HepG2 (cell line): ENCODE results near the gene FCRL2. TPM values are rescaled to one million over a fixed set of nuclear protein-coding genes. Genes with fewer than 3 reads are reported as not detected.

Experiments used
- ATAC-seq: fragments of 200-7000 bp; cut with Tn5 transposase; 3 replicates; pipeline ENCODE4 v1.9.1; 2020; ENCODE audit warnings: mild to moderate bottlenecking, moderate library complexity
- BruUV-seq: library from RNA; stranded (reverse); fragments of 400-500 nt; replicated peaks from 2 replicates; lab custom pipeline; 2021; lab: Mats Ljungman, UMichigan
- CTCF ChIA-PET: fragments of 300-600 bp; formaldehyde crosslinking; extraction: SDS; loops from one replicate; lab custom pipeline; 2021; ENCODE audit warnings: low total read pairs, inconsistent platforms, low intra/inter-chr PET ratio; lab: Yijun Ruan, JAX
- POLR2A ChIA-PET: fragments of 350-600 bp; sonication (Branson Sonifier 250); formaldehyde crosslinking; loops from one replicate; lab custom pipeline; 2020; ENCODE audit warnings: antibody characterized with exemption, inconsistent platforms; lab: Yijun Ruan, JAX
- DNase-seq: peaks from one replicate; pipeline ENCODE4 v3.0.0-alpha.2; 2015; ENCODE audit warnings: low spot score
- FAIRE-seq: peaks from 3 replicates; lab custom pipeline; 2011; peaks lifted over from hg19 to GRCh38; lab: Jason Lieb, UNC
- H2AFZ ChIP-seq: one replicate; pipeline ENCODE4 v1.6.1; 2011; ENCODE audit warnings: low read length, inconsistent platforms
- H3K27ac ChIP-seq: fragments of 300-600 bp; 3 replicates; pipeline ENCODE4 v1.8.0; 2011; ENCODE audit warnings: mixed run types, mild to moderate bottlenecking, mixed read lengths, low read length, inconsistent platforms; ENCODE audit not compliant: insufficient read depth; ENCODE audit errors: extremely low read length
- H3K27me3 ChIP-seq, 2 experiments: fragments of 200-600 bp in 1 of 2; 2 replicates in 1 of 2; 3 replicates in 1 of 2; pipeline versions ENCODE4 v1.6.0 to v1.8.0; 2011; ENCODE audit warnings: low read length in 2 of 2, mild to moderate bottlenecking in 2 of 2, moderate library complexity in 2 of 2, inconsistent platforms in 1 of 2; ENCODE audit not compliant: insufficient read depth in 2 of 2, control insufficient read depth in 1 of 2
- H3K36me3 ChIP-seq, 2 experiments: fragments of 200-600 bp in 1 of 2; replicated peaks in 1 of 2; 2 replicates in 1 of 2; 3 replicates in 1 of 2; pipeline versions ENCODE4 v1.5.1 to v1.8.0; 2011; ENCODE audit warnings: low read length in 2 of 2, inconsistent platforms in 1 of 2; ENCODE audit not compliant: insufficient read depth in 2 of 2, control insufficient read depth in 1 of 2
- H3K4me1 ChIP-seq: 2 replicates; pipeline ENCODE4 v1.5.1; 2012; ENCODE audit warnings: low read length, inconsistent platforms; ENCODE audit not compliant: insufficient read depth
- H3K4me2 ChIP-seq: 2 replicates; pipeline ENCODE4 v1.6.0; 2011; ENCODE audit warnings: low read depth, low read length, inconsistent platforms
- H3K4me3 ChIP-seq, 3 experiments: fragments of 200-600 bp in 1 of 3; sonication (generic), shearing (Covaris generic) in 1 of 3; replicated peaks in 1 of 3; 2 replicates each; pipeline ENCODE4 v1.5.1; 2011 to 2016; ENCODE audit warnings: low read length in 3 of 3, inconsistent platforms in 2 of 3, low read depth in 2 of 3, mild to moderate bottlenecking in 2 of 3, control low read depth in 1 of 3, mixed read lengths in 1 of 3; ENCODE audit not compliant: insufficient read depth in 1 of 3
- H3K79me2 ChIP-seq: one replicate; pipeline ENCODE4 v1.6.1; 2011; ENCODE audit warnings: low read length, inconsistent platforms; ENCODE audit not compliant: insufficient read depth
- H3K9ac ChIP-seq: 2 replicates; pipeline ENCODE4 v1.6.0; 2011; ENCODE audit warnings: mild to moderate bottlenecking, low read depth, low read length, inconsistent platforms; ENCODE audit not compliant: insufficient read depth
- H3K9me3 ChIP-seq: 2 replicates; pipeline ENCODE4 v1.5.1; 2012; ENCODE audit warnings: mild to moderate bottlenecking, low read length
- H4K20me1 ChIP-seq: 2 replicates; pipeline ENCODE4 v1.6.0; 2011; ENCODE audit warnings: inconsistent platforms, mild to moderate bottlenecking, low read length, moderate library complexity; ENCODE audit not compliant: insufficient read depth
- BCL6 ChIP-seq: IDR thresholded peaks from 2 replicates; pipeline ENCODE4 v1.6.1; 2016; ENCODE audit warnings: missing genetic modification reagents, missing compliant biosample characterization
- CCDC6 ChIP-seq: sonication (generic); formaldehyde crosslinking; IDR thresholded peaks from 2 replicates; pipeline ENCODE4 v1.8.1; 2022; ENCODE audit warnings: mild to moderate bottlenecking, missing genetic modification reagents, moderate library complexity
- JUNB ChIP-seq: sonication (generic); formaldehyde crosslinking; IDR thresholded peaks from 2 replicates; pipeline ENCODE4 v1.8.0; 2022; ENCODE audit warnings: missing genetic modification reagents, mild to moderate bottlenecking, borderline replicate concordance
- RFX3 ChIP-seq: IDR thresholded peaks from 2 replicates; pipeline ENCODE4 v1.6.1; 2016; ENCODE audit warnings: missing biosample characterization, missing genetic modification reagents
- RXRB ChIP-seq: IDR thresholded peaks from 2 replicates; pipeline ENCODE4 v1.6.1; 2016; ENCODE audit warnings: borderline replicate concordance, missing genetic modification reagents, missing compliant biosample characterization
- TBX3 ChIP-seq: fragments of 450-650 bp; IDR thresholded peaks from 2 replicates; pipeline ENCODE4 v1.6.1; 2017; ENCODE audit warnings: antibody characterized with exemption, mild to moderate bottlenecking, inconsistent platforms, borderline replicate concordance
- ZBTB7A ChIP-seq: sonication (generic); formaldehyde crosslinking; IDR thresholded peaks from 2 replicates; pipeline ENCODE4 v1.8.0; 2022; ENCODE audit warnings: mild to moderate bottlenecking, missing genetic modification reagents
- ZC3H13 ChIP-seq: sonication (generic); formaldehyde crosslinking; IDR thresholded peaks from 2 replicates; pipeline ENCODE4 v1.8.1; 2023; ENCODE audit warnings: mild to moderate bottlenecking, missing genetic modification reagents, moderate library complexity
- ZC3H4 ChIP-seq: sonication (generic); formaldehyde crosslinking; IDR thresholded peaks from 2 replicates; pipeline ENCODE4 v1.4.0; 2020; ENCODE audit warnings: missing genetic modification reagents, borderline replicate concordance
- ZFP36 ChIP-seq: fragments of 150-350 bp; IDR thresholded peaks from 2 replicates; pipeline ENCODE4 v1.6.1; 2018; ENCODE audit warnings: borderline replicate concordance, low read length, low read depth; ENCODE audit not compliant: partially characterized antibody
- ZFP36L2 ChIP-seq: sonication (generic); formaldehyde crosslinking; IDR thresholded peaks from 2 replicates; pipeline ENCODE4 v1.4.0; 2020; ENCODE audit warnings: missing genetic modification reagents
- ZNF20 ChIP-seq: sonication (generic); formaldehyde crosslinking; IDR thresholded peaks from 2 replicates; pipeline ENCODE4 v1.4.0; 2020; ENCODE audit warnings: mild to moderate bottlenecking, moderate library complexity, missing genetic modification reagents
- ZNF329 ChIP-seq: sonication (generic); formaldehyde crosslinking; IDR thresholded peaks from 2 replicates; pipeline ENCODE4 v1.9.0; 2021; ENCODE audit warnings: low read depth, mild to moderate bottlenecking, missing genetic modification reagents
- ZNF44 ChIP-seq: sonication (generic); formaldehyde crosslinking; IDR thresholded peaks from 2 replicates; pipeline ENCODE4 v1.5.1; 2020; ENCODE audit warnings: mild to moderate bottlenecking, missing genetic modification reagents
- ZNF446 ChIP-seq: sonication (generic); formaldehyde crosslinking; IDR thresholded peaks from 2 replicates; pipeline ENCODE4 v1.5.0; 2020; ENCODE audit warnings: mild to moderate bottlenecking, missing genetic modification reagents
- ZNF577 ChIP-seq: sonication (generic); formaldehyde crosslinking; IDR thresholded peaks from 2 replicates; pipeline ENCODE4 v1.4.0; 2020; ENCODE audit warnings: mild to moderate bottlenecking, low read depth, missing genetic modification reagents, borderline replicate concordance
- ZSCAN5A ChIP-seq: sonication (generic); formaldehyde crosslinking; IDR thresholded peaks from 2 replicates; pipeline ENCODE4 v1.8.0; 2022; ENCODE audit warnings: mild to moderate bottlenecking, missing genetic modification reagents, borderline replicate concordance
- WGBS: methylation state at CpG from one replicate; pipeline ENCODE4 v1.1.6; 2017; ENCODE audit warnings: low lambda C conversion rate; 5-methylcytosine and 5-hydroxymethylcytosine counted together
- in situ Hi-C: cut with HindIII; loops from 2 replicates; pipeline ENCODE4 v1.10.0; 2017; ENCODE audit warnings: low pct_unique_long_range_greater_than_20kb; ENCODE audit not compliant: extremely low pct_ligation_motif_present
- intact Hi-C: fragments of 100-400 bp; cut with micrococcal nuclease; formaldehyde crosslinking; loops from one replicate; pipeline ENCODE4 v1.10.0; 2022; ENCODE audit not compliant: unreplicated experiment
- polyA plus RNA-seq, 8 experiments: library from polyadenylated mRNA; depleted of rRNA in 3 of 8; stranded (reverse) in 7 of 8; unstranded in 1 of 8; fragments of >200 nt; fragmentation: Illumina TruSeq in 4 of 8; extraction: Trizol in 4 of 8; gene quantifications; 2 replicates each; pipeline versions ENCODE4 v1.2.1 to v1.2.3, GENCODE V29; 2011 to 2016; ENCODE audit warnings: low read depth in 4 of 8, missing spikeins in 1 of 8, mixed read lengths in 1 of 8; ENCODE audit not compliant: insufficient read depth in 1 of 8
- total RNA-seq, 5 experiments: library from RNA; depleted of rRNA; stranded (reverse); fragments of >200 nt; fragmentation: Illumina TruSeq; extraction: Trizol; gene quantifications; 2 replicates each; pipeline ENCODE4 v1.2.3, GENCODE V29; 2016; ENCODE audit warnings: low read depth in 1 of 5
- TF ChIP-seq, protein P1 (sequence below): sonication (generic); IDR thresholded peaks from 2 replicates; pipeline ENCODE4 v1.6.1; 2016; ENCODE audit warnings: low read depth, borderline replicate concordance

The FCRL2 gene
- total and polyA plus RNA-seq, 2 of the 13 experiments (the other 11 are each of a cell fraction or from before 2014, with no cell fraction given): not detected

DNA sequence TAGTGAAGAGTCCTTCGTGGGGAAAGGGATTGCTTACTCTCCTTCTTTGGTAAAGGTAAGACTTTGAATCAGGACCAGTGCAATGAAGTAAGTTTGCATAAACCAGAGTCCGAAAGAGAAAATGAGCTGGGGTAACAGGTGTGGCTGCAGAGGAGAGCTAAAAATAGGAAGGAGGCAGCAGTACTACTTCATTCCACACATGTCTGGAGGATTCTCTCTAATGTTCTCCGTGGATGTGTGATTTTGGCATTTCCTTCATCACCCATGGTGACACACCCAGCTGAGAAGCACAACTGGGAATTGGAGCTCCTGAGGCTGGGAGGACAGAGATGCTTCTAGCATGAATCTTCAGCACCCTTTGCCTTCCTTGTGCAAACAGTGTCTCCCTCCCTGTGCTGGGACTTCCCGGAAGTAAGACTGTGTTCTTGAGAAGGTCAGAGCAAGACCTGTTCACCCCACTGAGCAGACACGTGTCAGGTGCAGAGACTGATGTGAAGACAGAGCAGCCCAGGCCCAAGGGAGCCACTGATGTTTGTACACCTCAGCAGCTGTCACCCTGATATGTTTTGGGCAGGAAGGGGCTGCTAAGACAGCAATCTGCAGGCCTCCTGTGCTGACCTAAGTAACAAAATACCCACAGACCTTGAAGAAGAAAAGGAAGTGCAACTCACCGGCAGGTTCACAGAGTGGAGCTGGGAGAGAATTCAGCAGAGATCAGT is 29.7 kb upstream of the FCRL2 start:
- H3K27me3 ChIP-seq: no peaks in the 10 kb centered on the region
- H3K9ac ChIP-seq: no peak overlapping the region
- in situ Hi-C loops: loop anchor here (10.0 kb wide), 1 partner anchor 62 kb away; no protein-coding TSS in a partner anchor
- peaks cover 5% of the 10 kb centered on the region; the same call in 1 of the 2 replicates for H3K9me3 ChIP-seq
- H2AFZ ChIP-seq: no peak overlapping the region
- H3K36me3 ChIP-seq: no peaks in the 10 kb centered on the region
- BruUV-seq: no TSS peak
- intact Hi-C loops: no loop called here
- FAIRE-seq (no peak), DNase-seq (no peak), ATAC-seq (no peak)
- TF ChIP-seq ZNF577 (CRISPR knock-in tag) (no peak), ZNF44 (CRISPR knock-in tag) (no peak), TBX3 (no peak)
- 2% methylated on average over 5 of the region's 6 CpGs for WGBS
- ChIA-PET CTCF (no interaction called here), POLR2A (no interaction called here)
- no peak overlapping the region for H3K27ac ChIP-seq
- H3K79me2 ChIP-seq: no peaks in the 10 kb centered on the region
- H3K4me3 ChIP-seq: no peak overlapping the region
- no peaks in the 10 kb centered on the region for H4K20me1 ChIP-seq
- no peaks in the 10 kb centered on the region for H3K4me1 ChIP-seq
- no peak overlapping the region for H3K4me2 ChIP-seq

DNA sequence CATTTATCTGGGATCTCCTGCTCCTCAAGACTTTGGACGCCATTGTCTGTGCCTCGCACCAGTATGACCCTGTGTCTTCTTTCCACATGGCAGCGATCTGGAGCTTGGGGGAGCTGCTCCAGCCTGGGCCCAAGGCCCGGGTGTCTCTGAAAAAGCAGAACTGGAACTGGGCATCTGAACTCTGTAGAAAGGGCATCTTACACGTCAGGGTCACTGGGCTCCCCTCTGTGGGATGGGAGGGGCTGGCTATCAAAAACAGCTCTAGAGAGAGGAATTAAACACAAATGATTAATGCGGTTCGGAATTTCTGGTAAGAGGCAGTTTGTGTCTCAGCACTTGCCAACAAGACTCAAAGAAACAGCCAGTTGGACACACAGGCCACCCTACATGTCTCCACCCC is 26.9 kb upstream of the FCRL2 start:
- no peak overlapping the region for H3K4me3 ChIP-seq
- H3K9me3 ChIP-seq: no peaks in the 10 kb centered on the region
- H3K79me2 ChIP-seq: no peaks in the 10 kb centered on the region
- no peaks in the 10 kb centered on the region for H3K36me3 ChIP-seq
- no peak overlapping the region for H2AFZ ChIP-seq
- no peak for DNase-seq
- H4K20me1 ChIP-seq: no peaks in the 10 kb centered on the region
- no peaks in the 10 kb centered on the region for H3K27me3 ChIP-seq
- intact Hi-C loops (no loop called here), in situ Hi-C loops (loop anchor here (10.0 kb wide), 1 partner anchor 59 kb away; no protein-coding TSS in a partner anchor)
- ChIA-PET POLR2A (no interaction called here), CTCF (no interaction called here)
- H3K9ac ChIP-seq: no peak overlapping the region
- no peak overlapping the region for H3K27ac ChIP-seq
- H3K4me1 ChIP-seq: no peaks in the 10 kb centered on the region
- WGBS: 4% methylated on average over 5 of the region's 7 CpGs
- no peak for ATAC-seq
- no peak overlapping the region for H3K4me2 ChIP-seq
- no TSS peak for BruUV-seq
- FAIRE-seq: no peak
- TF ChIP-seq ZNF446 (CRISPR knock-in tag) (no peak), ZNF329 (CRISPR knock-in tag) (no peak), ZNF20 (no peak), JUNB (CRISPR knock-in tag) (no peak), ZC3H13 (no peak), BCL6 (no peak), ZBTB7A (CRISPR knock-in tag) (no peak), CCDC6 (CRISPR knock-in tag) (no peak), ZC3H4 (CRISPR knock-in tag) (no peak), ZSCAN5A (CRISPR knock-in tag) (no peak), RFX3 (no peak), ZFP36 (no peak), ZFP36L2 (CRISPR knock-in tag) (no peak), RXRB (no peak)
- TF ChIP-seq, protein P1, sequence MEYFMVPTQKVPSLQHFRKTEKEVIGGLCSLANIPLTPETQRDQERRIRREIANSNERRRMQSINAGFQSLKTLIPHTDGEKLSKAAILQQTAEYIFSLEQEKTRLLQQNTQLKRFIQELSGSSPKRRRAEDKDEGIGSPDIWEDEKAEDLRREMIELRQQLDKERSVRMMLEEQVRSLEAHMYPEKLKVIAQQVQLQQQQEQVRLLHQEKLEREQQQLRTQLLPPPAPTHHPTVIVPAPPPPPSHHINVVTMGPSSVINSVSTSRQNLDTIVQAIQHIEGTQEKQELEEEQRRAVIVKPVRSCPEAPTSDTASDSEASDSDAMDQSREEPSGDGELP: no peak
